CD14-positive monocyte (primary cell): ENCODE measurements around the gene B4GALNT4. TPM values are rescaled to one million over a fixed set of nuclear protein-coding genes. Genes with fewer than 3 reads are reported as not detected.

Experiments used
- DNase-seq, 3 donors: peaks; one replicate each; pipeline ENCODE4 v3.0.0-alpha.2; 2011 to 2022
- H2AFZ ChIP-seq: 2 replicates; pipeline ENCODE4 v1.6.0; 2012; ENCODE audit warnings: mild to moderate bottlenecking, low read depth, low read length, inconsistent platforms; ENCODE audit not compliant: insufficient read depth, poor library complexity, severe bottlenecking
- H3K27ac ChIP-seq, 2 donors: 1 replicate in 1 of 2; 2 replicates in 1 of 2; pipeline ENCODE4 v1.5.1; 2012 to 2013; ENCODE audit warnings: low read length in 2 of 2, control low read depth in 1 of 2, inconsistent platforms in 1 of 2, low read depth in 1 of 2, mild to moderate bottlenecking in 1 of 2
- H3K27me3 ChIP-seq, 2 donors: one replicate each; pipeline versions ENCODE4 v1.6.0 to v1.6.1; 2011 to 2013; ENCODE audit warnings: low read length in 2 of 2; ENCODE audit not compliant: control insufficient read depth in 2 of 2, insufficient read depth in 2 of 2
- H3K36me3 ChIP-seq, 2 donors: replicated peaks in 1 of 2; 1 replicate in 1 of 2; 2 replicates in 1 of 2; pipeline versions ENCODE4 v1.5.1 to v1.6.1; 2012 to 2013; ENCODE audit warnings: low read length in 2 of 2, control low read depth in 1 of 2, inconsistent platforms in 1 of 2, mild to moderate bottlenecking in 1 of 2; ENCODE audit not compliant: insufficient read depth in 2 of 2, control insufficient read depth in 1 of 2
- H3K4me1 ChIP-seq, 2 donors: 1 replicate in 1 of 2; 2 replicates in 1 of 2; pipeline versions ENCODE4 v1.5.1 to v1.6.1; 2012 to 2013; ENCODE audit warnings: low read length in 2 of 2, control low read depth in 1 of 2, inconsistent platforms in 1 of 2, mild to moderate bottlenecking in 1 of 2, moderate library complexity in 1 of 2; ENCODE audit not compliant: insufficient read depth in 2 of 2, control insufficient read depth in 1 of 2
- H3K4me2 ChIP-seq: replicated peaks from 2 replicates; pipeline ENCODE3; 2012; ENCODE audit warnings: low read length, moderate library complexity, mild to moderate bottlenecking; ENCODE audit not compliant: poor library complexity, severe bottlenecking; ENCODE audit errors: extremely low read depth
- H3K4me3 ChIP-seq, 3 experiments: fragments of 200-600 bp in 1 of 3; sonication (generic) in 1 of 3; replicated peaks in 1 of 3; 1 replicate in 2 of 3; 2 replicates in 1 of 3; pipeline ENCODE4 v1.5.1; 2011 to 2013; ENCODE audit warnings: low read length in 3 of 3, mild to moderate bottlenecking in 3 of 3, control low read depth in 2 of 3, low read depth in 2 of 3, inconsistent platforms in 1 of 3, moderate library complexity in 1 of 3
- H3K79me2 ChIP-seq: 2 replicates; pipeline ENCODE4 v1.6.0; 2012; ENCODE audit warnings: mild to moderate bottlenecking, control low read depth, inconsistent platforms, low read length, moderate library complexity; ENCODE audit not compliant: insufficient read depth
- H3K9ac ChIP-seq: 2 replicates; pipeline ENCODE4 v1.6.0; 2017; ENCODE audit warnings: low read length, mild to moderate bottlenecking; ENCODE audit not compliant: insufficient read depth, poor library complexity, severe bottlenecking
- H3K9me3 ChIP-seq, 2 donors: replicated peaks in 1 of 2; 1 replicate in 1 of 2; 2 replicates in 1 of 2; pipeline versions ENCODE4 v1.5.1 to v1.6.1; 2012 to 2013; ENCODE audit warnings: low read length in 2 of 2, control low read depth in 1 of 2; ENCODE audit not compliant: control insufficient read depth in 1 of 2, insufficient read depth in 1 of 2
- H4K20me1 ChIP-seq: 2 replicates; pipeline ENCODE4 v1.6.0; 2012; ENCODE audit warnings: mild to moderate bottlenecking, low read length, control low read depth, moderate library complexity; ENCODE audit not compliant: insufficient read depth
- H3K27ac Mint-ChIP-seq, 7 donors: one replicate each; pipeline ENCODE4 v1.8.0; 2020; ENCODE audit warnings: mild to moderate bottlenecking in 7 of 7, mixed read lengths in 7 of 7, moderate library complexity in 6 of 7, inconsistent platforms in 2 of 7
- H3K27me3 Mint-ChIP-seq, 3 donors: one replicate each; pipeline ENCODE4 v1.8.0; 2021 to 2022; ENCODE audit warnings: low read depth in 3 of 3, mild to moderate bottlenecking in 3 of 3, mixed read lengths in 3 of 3, moderate library complexity in 3 of 3, inconsistent platforms in 1 of 3
- H3K36me3 Mint-ChIP-seq, 2 donors: one replicate each; pipeline ENCODE4 v1.8.0; 2020; ENCODE audit warnings: mixed read lengths in 2 of 2, inconsistent platforms in 1 of 2, mild to moderate bottlenecking in 1 of 2
- H3K4me1 Mint-ChIP-seq: one replicate; pipeline ENCODE4 v1.8.0; 2020; ENCODE audit warnings: mild to moderate bottlenecking, mixed read lengths
- H3K4me3 Mint-ChIP-seq, 2 donors: one replicate each; pipeline ENCODE4 v1.8.0; 2020; ENCODE audit warnings: mild to moderate bottlenecking in 2 of 2, mixed read lengths in 2 of 2, moderate library complexity in 1 of 2
- H3K9me3 Mint-ChIP-seq, 7 donors: one replicate each; pipeline ENCODE4 v1.8.0; 2020 to 2022; ENCODE audit warnings: mixed read lengths in 7 of 7, mild to moderate bottlenecking in 6 of 7, moderate library complexity in 6 of 7, inconsistent platforms in 2 of 7
- CTCF ChIP-seq: fragments of 200-600 bp; IDR thresholded peaks from one replicate; pipeline ENCODE4 v1.8.0; 2022; ENCODE audit warnings: antibody characterized with exemption, mild to moderate bottlenecking
- WGBS: methylation state at CpG from one replicate; pipeline ENCODE4 v1.1.5; 2013; ENCODE audit warnings: missing lambda C conversion rate; ENCODE audit not compliant: insufficient coverage; 5-methylcytosine and 5-hydroxymethylcytosine counted together
- intact Hi-C, 2 donors: fragments of 100-400 bp; cut with micrococcal nuclease; formaldehyde crosslinking; loops; one replicate each; pipeline versions ENCODE4 v1.15.0 to v1.15.1; 2023
- polyA plus RNA-seq, 3 donors: library from polyadenylated mRNA; depleted of rRNA in 1 of 3; unstranded in 2 of 3; stranded (reverse) in 1 of 3; fragments of 300-500 nt in 2 of 3; fragments of >200 nt in 1 of 3; fragmentation: Illumina TruSeq in 2 of 3; gene quantifications; 1 replicate in 2 of 3; 2 replicates in 1 of 3; pipeline ENCODE4 v1.2.3, GENCODE V29; 2012 to 2021

B4GALNT4 gene
- polyA plus RNA-seq, 3 donors: not detected

- no peaks in the 10 kb centered on the region for H3K4me1 Mint-ChIP-seq
- peaks cover 3 to 20% (median 7%) of the 10 kb centered on the region in 7 donors for H3K9me3 Mint-ChIP-seq
- H3K27ac Mint-ChIP-seq: no peak overlapping the region
- Histone ChIP-seq H3K9me3 (peaks cover 0 to 19% of the 10 kb centered on the region in 2 donors), H4K20me1 (no peaks in the 10 kb centered on the region), H3K9ac (no peak overlapping the region), H3K4me2 (no peak overlapping the region), H3K27ac (no peak overlapping the region), H3K79me2 (no peaks in the 10 kb centered on the region), H2AFZ (no peak overlapping the region), H3K36me3 (no peaks in the 10 kb centered on the region), H3K4me1 (no peaks in the 10 kb centered on the region), H3K27me3 (peaks cover 0 to 9% of the 10 kb centered on the region in 2 donors), H3K4me3 (no peak overlapping the region)
- no peak for TF ChIP-seq CTCF
- DNase-seq: no peak
- WGBS: 98% methylated on average over 18 of the region's 23 CpGs
- H3K4me3 Mint-ChIP-seq: no peak overlapping the region
- no peaks in the 10 kb centered on the region for H3K36me3 Mint-ChIP-seq
- peaks cover 11 to 15% (median 13%) of the 10 kb centered on the region in 3 donors for H3K27me3 Mint-ChIP-seq
- intact Hi-C loops: no loop called here
Observed at GRCh38 chr11:380491-380890, 11.2 kb downstream of the B4GALNT4 start.

- TF ChIP-seq CTCF: no peak
- Mint-ChIP-seq H3K27ac (no peak overlapping the region), H3K36me3 (no peaks in the 10 kb centered on the region), H3K27me3 (peaks cover 11 to 15% (median 13%) of the 10 kb centered on the region in 3 donors), H3K4me1 (no peaks in the 10 kb centered on the region), H3K4me3 (no peak overlapping the region), H3K9me3 (peaks cover 6 to 24% (median 12%) of the 10 kb centered on the region in 7 donors)
- Histone ChIP-seq H4K20me1 (no peaks in the 10 kb centered on the region), H3K27ac (no peak overlapping the region), H3K4me2 (no peak overlapping the region), H3K79me2 (no peaks in the 10 kb centered on the region), H3K9me3 (peaks cover 2 to 19% of the 10 kb centered on the region in 2 donors), H3K4me3 (no peak overlapping the region), H3K27me3 (peaks cover 0 to 9% of the 10 kb centered on the region in 2 donors), H2AFZ (no peak overlapping the region), H3K36me3 (no peaks in the 10 kb centered on the region), H3K4me1 (no peaks in the 10 kb centered on the region), H3K9ac (no peak overlapping the region)
- intact Hi-C loops: no loop called here
- no peak for DNase-seq
- 94% methylated on average over 5 of the region's 14 CpGs for WGBS
Observed at GRCh38 chr11:380996-381395, 11.7 kb downstream of the B4GALNT4 start.
